CD4-positive, alpha-beta T cell treated with Interleukin-15 for 4 hours (primary cell): ENCODE measurements around the gene ARPC5L.

ENCODE experiments used
- DNase-seq: peaks from one replicate; pipeline ENCODE4 v3.0.0-alpha.2; 2020; ENCODE audit warnings: low spot score

ARPC5L gene

GRCh38 chr9:124868511-124869465 is 6.9 kb downstream of the ARPC5L start:
- DNase-seq, result peak; percentile 89

- no peak for DNase-seq
Observed at GRCh38 chr9:124869466-124869985, 7.6 kb downstream of the ARPC5L start.

DNA sequence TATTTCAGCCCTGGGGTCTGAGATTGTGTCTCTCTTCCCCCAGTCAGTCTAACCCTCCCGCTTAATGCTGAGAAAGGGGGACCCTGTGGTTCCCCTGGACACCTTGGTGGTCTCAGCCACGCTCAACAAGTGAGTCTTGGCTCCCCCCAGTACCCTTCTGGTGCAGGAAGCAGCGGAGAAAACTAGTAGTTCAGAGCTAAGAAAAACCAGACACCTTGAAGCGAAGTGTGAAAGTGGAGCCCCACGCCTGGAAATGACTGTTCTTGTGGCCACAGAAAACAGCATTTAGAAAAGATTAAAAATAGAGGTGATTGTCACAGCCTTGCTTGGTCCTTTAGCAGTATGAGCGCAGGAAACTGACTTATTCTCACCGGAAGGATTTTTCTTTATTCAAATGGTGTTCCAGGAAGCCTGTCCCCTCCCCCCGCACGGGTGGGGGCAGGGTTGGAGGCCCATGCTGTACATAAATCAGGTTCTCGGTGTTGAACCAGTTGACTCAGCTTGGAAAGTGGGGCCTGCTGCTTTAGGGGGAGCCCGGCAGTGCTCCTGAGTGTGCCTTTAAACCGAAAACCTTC is 8.1 kb downstream of the ARPC5L start:
- peak; percentile 94 for DNase-seq

- no peak for DNase-seq
Observed at GRCh38 chr9:124870723-124871122, 8.8 kb downstream of the ARPC5L start.

DNA sequence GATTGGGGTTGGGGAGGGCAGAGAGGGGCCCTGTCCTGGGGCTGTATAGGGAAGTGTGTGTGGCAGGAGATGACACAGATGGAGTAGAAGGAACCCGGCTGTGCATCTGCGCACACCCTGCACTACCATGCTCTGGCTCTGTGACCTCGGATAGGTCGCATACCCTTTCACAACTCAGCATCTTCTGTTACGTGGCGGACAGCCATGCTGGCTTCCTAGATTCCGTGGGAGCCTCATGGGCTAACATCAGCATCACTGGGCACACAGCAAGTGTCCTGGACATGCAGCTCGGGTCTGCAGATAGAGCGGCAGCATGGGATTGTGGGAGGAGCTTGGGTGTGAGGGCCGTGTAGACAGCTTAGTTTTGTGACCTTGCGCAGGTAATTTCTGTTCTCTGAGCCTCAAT is 9.2 kb downstream of the ARPC5L start:
- DNase-seq, result no peak

DNA sequence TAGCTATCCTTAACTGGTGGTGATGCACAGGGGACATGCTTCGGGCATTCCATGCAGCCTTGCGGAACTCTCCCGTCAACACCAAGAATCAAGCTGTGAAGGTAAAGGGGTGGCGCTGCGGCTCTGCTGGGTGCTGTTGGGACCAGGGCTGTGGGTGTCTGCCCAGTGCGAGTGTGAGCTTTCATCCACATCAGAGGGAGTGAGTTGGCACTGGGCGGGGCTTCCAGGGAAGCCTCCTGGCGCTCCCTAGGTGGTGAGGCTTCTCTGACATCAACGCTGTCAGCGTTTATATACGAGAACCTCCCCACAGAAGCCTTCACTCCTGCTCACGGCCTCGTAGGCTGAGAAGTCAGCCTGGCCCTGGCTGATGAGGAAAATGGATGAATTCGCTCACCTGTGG is 11.7 kb downstream of the ARPC5L start:
- DNase-seq, result peak; percentile 60

DNA sequence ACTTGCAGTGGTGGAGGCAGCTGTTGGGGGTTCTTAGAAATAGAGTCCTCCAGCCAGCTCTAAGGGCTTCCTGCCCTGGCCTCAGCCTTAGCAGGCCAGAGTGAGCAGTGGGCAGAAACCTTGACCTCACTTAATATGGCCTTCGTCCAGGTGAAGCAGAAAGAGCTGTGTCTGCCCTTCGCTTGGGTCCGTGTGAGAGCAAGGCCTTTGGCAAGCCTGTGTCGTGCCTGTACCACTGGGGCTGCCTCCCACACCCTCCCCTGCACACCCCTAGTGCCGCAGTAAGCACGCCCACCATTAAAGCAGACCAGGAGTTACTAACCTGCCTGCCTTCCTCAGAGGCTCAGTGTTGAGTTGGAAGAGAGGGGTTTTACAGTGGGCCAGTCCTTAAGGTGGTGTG is 13.6 kb downstream of the ARPC5L start:
- no peak for DNase-seq

DNA sequence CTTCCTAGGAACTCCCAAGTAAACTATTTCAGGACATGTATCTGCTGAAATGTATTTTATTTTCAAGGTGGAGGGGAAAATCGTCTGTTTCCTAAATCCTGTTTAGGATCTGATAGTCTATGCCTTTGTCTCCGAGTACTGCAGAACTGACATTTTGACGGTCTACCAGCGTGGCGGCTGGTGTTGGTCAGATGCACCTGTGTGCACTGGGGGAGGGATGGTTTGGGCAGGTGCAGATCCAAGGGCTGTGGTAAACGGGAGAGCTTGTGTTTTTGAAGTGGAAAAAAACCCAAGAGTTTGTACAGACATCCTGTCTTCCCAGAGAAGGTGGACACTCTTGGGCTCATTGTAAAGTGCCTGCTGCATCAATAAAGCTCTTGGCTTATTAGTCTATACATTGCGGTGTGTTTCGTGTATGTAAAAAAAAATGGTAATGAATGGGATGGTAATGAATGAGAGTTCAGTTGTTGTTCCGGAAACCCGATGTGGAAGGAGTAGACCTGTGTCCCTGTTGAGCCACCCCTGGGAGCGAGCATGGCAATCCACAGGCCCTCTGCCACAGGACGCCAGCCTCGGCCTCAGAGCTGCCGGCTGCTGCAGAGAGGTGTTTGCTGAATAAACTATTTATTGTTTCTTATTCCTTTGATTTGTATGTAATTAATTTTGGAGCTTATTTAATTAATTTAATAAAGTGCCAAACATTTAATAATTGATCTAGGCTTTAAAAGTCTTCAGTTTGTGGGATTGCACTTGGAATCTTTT is 15.3 kb downstream of the ARPC5L start:
- no peak for DNase-seq

DNA sequence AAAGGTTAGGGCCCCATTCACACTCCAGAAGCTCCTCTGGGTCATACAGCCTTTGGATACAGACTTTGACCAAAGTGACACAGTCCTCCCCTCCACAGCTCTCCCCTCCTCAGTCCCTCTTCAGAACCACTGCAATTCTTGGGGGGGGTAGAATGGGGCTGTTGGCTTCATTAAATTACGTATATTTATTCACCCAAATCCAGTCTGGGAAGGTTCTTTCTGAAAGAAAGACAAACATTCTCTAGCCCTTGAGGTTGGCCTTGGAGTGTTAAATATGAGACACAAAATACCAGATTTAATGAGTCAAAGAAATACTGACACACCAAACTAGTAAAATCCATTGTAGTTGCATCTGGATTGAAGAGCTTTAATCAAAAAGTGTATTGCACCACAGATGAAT is 16.1 kb downstream of the ARPC5L start:
- DNase-seq, result no peak

DNA sequence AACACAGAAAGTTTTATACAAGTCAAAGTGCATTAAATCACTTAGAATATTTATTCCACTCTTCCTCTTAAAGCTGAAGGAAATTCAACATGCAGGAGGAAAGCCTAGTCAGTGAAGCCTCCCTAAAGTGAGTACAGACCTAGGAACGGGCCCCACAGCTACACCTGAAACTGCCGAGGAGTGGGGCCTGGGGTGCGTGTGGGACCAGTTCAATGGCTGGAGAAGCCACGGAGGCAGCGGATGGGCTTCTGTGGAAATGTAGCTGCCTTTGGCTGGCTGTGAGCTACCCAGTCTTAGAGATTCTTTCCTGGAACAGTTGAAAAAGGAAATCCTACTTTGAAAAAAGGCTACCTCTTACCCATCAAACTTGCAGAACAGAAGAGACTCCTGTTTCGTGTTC is 16.6 kb downstream of the ARPC5L start:
- no peak for DNase-seq

- no peak for DNase-seq
Observed at GRCh38 chr9:124879226-124879625, 17.3 kb downstream of the ARPC5L start.

DNA sequence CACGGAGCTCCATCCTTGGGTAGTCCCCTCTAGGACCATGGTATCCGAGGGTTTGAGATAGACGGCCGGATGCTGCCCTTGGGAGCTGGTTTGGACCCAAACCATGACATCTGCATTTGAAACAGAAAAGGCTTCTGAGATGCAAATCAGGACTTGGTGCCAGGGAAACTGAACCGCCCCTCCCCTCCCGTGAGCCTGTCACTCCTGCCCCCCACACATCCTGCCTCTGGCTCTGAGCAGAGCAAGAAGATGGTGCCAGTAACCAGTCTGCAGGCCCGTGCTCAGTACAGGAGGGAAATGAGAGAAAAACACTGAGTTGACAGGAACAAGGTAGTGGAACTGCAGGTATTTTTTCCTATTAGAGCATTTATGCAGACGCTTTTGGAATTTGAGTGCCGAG is 18.6 kb downstream of the ARPC5L start:
- no peak for DNase-seq

DNA sequence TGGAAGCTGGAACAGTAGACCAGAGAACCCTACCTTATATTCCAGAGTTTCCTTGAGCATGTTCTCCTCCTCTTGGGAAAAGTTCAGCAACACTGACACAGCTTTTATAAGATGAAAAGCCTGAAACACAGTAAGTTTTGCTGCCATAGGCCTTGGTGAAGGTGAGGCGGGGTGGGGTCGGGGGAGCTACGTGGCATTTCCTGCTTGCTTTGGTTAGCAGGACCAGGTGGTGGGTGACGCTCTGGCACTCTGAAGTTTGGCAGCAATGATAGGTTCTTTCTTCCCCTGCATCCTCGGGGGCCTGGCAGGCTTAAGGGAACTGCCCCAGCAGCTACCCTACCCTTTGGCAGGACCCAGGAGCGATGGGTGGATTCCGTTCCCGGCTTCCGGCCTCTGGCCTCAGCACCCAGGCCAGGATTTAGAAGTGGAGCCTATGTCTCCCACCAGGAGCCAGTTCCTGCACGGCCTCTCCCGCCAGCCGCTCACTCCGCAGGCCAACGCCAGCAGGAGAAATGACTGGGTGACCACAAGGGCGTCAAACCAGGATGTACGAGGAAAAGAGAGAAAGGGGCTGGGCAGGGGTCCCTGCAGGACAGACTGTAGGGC is 19.3 kb downstream of the ARPC5L start:
- no peak for DNase-seq

DNA sequence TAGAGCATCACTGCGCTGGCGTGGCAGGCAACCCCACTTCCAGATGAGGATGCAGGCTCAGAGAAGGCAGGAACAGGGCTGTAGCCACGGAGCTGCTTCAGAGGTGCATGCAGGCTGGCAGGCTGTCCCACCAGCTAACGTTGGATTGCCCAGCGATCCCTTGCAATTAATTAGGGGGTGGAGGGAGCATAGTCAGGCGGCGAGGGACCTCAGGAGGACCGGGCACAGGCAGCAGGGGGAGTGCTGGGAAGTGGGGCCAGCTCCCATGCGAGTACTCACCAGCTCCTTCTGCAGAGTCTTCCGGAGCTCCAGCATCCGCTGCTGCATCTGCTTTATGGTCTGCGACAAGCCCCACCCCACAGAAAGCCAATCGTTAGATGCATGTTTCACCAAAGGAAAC is 20.3 kb downstream of the ARPC5L start:
- DNase-seq, result no peak

GRCh38 chr9:124884376-124884775 is 22.4 kb downstream of the ARPC5L start:
- no peak for DNase-seq

- DNase-seq, result no peak
Observed at GRCh38 chr9:124885551-124885950, 23.6 kb downstream of the ARPC5L start.

DNA sequence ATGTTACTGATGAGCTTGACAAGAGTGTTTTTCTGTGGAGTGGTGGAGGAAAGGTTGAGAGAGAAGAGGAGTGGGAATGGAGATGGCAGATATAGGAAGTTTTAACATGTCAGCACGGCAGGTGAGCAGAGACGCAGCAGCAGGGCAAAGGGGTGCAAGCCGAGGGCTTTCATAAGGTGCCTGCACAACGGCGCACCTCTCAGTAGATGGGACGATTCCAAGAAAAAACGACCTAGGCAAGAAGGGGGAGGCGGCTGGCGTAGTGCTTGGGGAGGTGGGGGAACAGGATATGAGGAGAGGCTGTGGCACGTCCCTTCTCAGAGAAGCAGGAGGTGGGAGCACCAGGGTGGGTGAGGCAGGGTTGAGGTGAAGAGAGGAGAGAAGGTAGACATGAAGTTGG is 24.5 kb downstream of the ARPC5L start:
- DNase-seq, result no peak

- DNase-seq, result no peak
Observed at GRCh38 chr9:124886866-124887492, 25.0 kb downstream of the ARPC5L start.

GRCh38 chr9:124887832-124888231 is 25.9 kb downstream of the ARPC5L start:
- DNase-seq, result no peak

- no peak for DNase-seq
Observed at GRCh38 chr9:124889006-124889405, 27.1 kb downstream of the ARPC5L start.

- DNase-seq, result no peak
Observed at GRCh38 chr9:124890179-124890578, 28.2 kb downstream of the ARPC5L start.
